Fibroblast of skin of abdomen (primary cell): Measurements from ENCODE around the gene MEGF9.

Source experiments
- DNase-seq: peaks from one replicate; pipeline ENCODE4 v3.0.0-alpha.2; 2013

MEGF9 gene

DNA sequence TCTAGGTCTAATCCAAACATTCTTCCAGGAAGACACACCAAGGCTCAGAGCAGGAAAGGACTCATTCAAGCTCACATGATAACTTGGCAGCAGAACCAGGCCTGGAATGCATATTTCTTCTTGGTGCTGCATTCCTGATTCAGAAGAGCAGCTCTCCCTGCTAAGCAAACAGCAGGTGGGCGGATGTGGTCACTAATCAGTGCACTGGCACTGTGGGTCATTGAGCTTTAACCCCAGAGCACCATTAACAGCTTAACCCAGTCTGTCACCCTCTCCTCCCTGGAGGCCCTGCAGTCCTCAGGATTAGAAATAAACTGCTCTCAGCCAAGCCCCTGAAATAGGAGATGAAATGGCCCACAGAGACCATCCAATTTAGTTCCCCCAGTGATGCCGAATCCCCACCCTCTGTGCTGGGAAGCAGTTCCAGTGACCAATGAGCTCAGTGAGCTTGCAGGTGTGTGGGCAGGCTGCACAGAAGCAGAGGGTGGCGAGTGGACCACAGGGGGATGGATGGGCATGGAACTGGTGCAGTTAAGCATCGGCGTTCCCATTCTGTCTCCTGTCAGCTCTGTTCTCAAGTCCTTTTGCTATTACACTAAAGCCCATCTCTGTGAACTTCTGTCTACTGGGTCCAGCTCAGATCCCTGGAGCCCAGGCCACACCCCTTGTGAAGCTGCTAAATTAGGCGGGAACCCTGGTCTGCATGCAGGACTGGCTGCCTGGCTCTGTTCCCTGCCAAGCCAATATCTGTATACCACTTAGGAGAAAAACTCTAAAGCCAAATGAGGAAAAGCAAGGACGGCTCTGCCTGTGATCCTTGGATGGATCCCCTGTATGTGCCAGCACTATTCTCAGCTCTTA is 16.6 kb upstream of the MEGF9 start:
- DNase-seq: peak; percentile 61

GRCh38 chr9:120729791-120730241 is 15.5 kb upstream of the MEGF9 start:
- DNase-seq: no peak

GRCh38 chr9:120726484-120726883 is 12.2 kb upstream of the MEGF9 start:
- DNase-seq: no peak

DNA sequence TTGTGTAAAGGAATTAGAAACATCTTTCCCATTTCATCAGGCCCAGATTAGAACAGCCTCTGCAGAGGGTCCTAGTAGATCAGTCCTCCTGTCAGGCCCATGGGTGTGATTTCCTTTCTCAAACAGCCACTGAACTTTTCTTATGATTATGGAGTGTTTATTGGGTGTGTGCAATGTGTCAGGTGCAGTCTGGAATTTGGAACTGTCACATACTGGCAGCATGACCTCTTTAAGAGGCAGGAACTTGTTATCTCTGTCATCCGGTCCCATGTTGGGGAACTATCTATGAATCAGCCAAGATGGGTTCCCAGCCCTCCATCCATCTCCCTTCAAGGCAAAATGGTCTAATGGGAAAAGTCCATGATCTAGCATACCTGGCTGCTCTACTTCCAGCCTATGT is 11.6 kb upstream of the MEGF9 start:
- DNase-seq: no peak

DNA sequence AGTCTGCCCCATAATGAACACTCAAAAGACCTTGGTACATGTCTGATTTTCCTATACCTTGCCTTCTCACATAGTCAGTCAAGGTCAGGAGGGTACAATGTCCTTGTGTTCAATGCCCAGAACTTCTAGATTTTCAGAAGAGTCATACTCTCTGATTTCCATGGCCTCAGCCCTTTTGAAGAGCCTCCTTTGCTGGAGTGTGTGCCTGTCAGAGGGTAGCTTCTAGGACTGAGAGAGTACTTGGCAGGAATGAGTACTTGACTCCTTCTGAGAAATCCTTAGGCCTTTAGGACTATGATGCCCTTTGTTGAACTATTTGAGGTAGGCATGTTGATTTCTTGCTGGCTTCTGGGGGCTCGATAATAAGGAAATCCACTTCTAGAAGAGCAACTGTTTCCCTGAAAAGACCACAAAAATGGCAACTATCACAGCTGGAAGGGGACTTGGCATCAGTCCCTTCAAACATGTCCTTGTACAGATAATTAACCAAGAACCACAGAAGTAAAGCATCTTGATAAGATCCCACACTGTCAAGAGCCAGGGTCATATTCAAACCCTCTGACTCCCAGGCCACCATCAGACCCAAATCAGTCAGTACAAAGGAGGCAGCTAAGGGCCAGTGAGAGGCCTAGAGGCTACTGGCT is 10.6 kb upstream of the MEGF9 start:
- no peak for DNase-seq

DNA sequence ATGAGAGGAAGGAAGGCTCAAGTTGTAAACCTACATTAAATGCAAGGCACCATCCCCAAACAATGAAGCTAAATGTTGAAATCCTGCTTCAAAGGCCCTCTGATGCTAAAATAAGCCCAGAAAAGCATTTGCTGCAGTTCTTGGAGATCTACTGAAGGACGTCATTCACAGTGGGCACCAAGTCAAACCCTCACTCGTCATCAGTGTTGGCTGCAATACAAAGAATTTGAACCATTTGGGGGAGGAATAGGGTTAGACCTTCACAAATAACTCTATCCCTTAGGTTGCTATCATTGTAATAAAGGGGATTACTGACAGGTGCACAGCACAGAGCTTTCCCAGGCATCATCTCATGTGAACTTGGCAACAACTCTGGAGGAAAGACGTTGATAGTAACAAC is 9.3 kb upstream of the MEGF9 start:
- DNase-seq: peak; percentile 44

GRCh38 chr9:120720404-120720803 is 6.1 kb upstream of the MEGF9 start:
- DNase-seq: no peak

DNA sequence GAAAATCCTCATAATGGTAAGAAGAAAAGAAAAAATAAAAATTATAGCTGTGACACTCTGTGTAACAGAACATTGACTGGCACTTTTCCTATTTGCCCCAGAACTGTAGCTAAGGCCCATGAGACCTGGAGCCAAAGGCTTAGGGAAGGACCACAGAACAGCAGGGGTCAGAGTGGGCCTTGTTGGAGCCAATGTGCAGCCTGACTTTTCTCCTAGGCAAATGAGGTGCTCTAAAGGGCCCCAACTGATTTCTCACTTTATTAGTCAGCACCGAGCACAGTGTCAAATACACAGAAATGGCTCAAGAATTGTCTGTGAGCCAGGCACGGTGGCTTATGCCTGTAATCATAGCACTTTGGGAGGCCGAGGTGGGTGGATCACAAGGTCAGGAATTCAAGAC is 4.0 kb upstream of the MEGF9 start:
- no peak for DNase-seq

DNA sequence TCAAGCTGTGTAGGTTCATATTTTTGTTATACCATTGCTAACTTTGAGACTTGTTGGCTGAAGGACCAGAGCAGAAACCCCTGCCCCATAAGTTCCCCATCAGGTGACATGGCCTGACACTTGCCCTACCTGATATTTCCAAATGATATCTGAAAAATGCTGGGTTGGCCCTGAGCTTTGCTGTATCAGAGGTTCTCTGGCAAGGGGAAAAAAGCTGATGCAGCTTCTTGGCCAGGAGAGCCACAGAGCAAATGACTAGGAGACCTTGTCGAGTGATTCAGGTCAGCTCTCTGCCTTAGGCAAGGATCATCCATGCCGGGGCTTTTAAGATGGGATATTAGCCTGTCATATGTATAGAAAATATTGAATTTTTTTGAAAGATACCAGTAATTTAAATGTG is 2.9 kb upstream of the MEGF9 start:
- DNase-seq: no peak

DNA sequence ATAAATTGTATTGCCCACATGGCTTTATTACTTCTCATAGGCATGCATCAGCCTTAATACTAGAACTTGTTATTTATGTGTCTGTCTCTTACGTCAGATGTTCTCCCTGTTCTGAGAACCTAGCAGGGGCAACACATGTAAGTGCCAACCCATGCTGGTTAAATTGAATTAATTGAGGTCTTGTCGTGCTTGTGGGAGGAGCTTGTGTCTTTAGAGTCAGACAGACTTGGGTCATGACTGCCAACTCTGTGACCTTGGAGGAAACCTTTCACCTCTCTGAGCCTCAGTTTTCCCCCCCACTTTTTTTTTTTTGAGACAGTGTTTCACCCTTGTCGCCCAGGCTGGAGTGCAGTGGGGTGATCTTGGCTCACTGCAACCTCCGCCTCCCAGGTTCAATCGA is 2.2 kb upstream of the MEGF9 start:
- DNase-seq: no peak

DNA sequence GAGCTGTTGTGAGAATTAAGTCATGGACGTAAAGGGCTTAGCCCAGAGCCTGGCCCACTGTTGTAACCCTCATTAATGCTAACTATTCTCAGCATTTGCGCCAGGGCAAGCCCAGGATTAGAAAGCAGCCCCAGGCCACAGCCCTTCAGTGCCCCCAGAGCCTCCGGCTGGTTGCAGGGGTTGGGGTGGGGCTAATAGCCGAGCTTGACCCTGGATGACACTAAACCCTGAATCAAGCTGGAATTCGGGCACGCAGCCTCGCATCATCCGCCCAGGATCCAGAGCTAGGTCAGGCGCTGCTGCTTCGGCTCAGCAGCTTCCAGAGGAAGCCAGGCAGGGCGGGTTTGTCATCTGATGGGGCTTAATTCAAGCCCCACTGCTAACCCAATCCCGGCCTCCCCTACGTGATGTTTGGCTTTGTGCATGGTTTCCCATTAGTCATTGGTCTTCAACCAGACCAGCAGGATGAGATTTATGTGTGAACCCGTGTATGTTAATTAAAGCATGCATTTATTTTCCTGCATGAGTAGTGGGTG is 1.2 kb upstream of the MEGF9 start:
- peak; percentile 74 for DNase-seq

GRCh38 chr9:120714846-120715388 is 647 bp upstream of the MEGF9 start:
- no peak for DNase-seq

GRCh38 chr9:120713257-120714087 is 798 bp downstream of the MEGF9 start:
- DNase-seq: no peak

DNA sequence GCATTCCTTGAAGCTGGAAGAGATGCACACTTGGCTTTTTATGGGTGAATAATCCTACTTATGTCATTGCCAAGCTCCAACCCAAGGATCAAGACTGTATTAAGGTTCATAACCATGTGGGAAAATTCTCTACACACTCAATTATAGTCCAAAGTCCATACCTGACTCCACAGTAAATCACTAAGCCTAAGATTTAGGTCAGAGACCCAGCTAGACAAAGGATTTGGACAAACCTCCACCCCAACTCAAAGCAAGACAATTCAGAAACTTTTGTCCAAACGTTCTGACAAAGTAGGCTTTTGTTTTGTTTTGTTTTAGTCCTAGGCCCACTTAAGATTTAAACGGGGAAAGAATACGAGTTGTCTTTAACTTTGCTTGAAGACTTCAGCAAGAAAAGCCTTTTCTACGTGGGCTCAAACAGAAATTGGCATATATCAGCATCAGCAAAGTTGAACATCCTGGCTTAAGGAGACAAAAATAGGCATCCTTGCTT is 1.7 kb downstream of the MEGF9 start:
- no peak for DNase-seq

DNA sequence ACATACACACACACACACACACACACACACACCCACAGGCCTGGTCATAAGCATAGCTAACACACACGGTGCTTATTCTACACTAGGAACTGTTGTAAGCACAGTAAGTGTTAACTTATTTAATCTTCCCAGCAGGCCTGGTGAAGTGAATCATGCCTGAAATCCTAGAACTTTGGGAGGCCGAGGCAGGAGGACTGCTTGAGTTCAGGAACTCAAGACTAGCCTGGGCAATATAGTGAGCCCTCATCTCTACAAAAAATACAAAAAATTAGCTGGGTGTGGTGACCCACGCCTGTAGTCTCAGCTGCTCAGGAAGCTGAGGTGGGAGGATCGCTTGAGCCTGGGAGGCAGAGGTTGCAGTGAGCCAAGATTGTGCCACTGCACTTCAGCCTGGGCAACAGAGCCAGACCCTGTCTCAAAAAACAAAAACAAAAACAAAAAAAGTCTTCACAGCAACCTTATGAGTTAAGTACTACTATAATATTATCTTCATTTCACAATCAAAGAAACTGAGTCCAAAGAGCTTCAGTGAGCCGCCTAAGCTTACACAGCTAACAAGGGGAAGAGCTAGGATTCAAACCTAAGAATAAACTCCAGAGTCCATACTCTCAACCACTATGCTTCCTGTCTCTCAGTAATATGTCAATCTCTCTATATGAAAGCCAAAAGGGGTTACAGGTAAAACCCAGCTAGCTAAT is 2.3 kb downstream of the MEGF9 start:
- DNase-seq: no peak

DNA sequence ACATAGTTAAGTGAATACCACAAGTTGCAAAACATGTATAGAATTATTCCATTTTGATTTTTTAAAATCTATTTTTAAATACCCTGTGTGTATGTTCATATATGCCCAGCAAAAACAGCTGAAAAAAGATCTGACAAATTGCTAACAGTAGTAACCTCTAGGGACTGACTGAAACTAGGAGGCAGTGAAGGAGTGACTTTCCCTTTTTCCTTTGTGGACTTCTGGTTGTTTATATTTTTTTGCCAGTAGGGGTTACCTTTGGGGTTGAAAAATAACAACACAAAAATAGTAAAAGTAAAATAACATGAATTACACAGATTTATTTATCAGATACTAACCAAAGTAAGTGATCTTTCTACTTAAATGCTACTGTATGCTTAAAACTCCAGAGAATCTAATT is 2.9 kb downstream of the MEGF9 start:
- no peak for DNase-seq

- DNase-seq: no peak
These were observed 3.9 kb downstream of the MEGF9 start for GRCh38 chr9:120710110-120710981.

DNA sequence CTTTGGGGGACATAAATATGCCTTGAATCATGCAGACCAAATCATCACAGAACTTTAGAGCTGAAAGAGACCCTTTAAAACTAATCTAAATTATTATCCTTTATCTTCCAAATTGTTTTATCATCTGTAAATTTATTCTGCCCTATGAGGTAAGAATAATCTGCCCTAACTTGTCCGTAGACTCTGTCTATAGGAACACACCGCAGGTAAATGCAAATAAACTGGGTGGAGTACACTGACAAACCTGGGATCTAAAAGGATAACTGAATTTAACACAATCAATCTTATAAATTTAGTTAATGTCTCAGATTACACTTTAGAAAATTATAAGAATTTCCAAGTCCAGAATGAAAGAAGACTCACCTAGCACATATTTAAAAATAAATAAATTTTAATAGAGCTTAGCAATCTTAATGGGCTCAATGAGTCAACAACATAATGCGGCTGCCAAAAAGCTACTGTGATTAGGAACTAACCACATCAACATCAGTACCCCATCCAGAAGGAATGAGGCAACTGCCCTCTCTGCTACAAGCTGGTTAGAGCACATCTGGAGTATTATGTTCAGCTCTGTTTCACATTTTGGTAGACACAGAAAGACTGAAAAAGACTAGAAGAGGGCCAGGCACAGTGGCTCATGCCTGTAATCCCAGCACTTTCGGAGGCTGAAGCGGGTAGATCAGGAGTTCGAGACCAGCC is 5.6 kb downstream of the MEGF9 start:
- DNase-seq: peak; percentile 52

DNA sequence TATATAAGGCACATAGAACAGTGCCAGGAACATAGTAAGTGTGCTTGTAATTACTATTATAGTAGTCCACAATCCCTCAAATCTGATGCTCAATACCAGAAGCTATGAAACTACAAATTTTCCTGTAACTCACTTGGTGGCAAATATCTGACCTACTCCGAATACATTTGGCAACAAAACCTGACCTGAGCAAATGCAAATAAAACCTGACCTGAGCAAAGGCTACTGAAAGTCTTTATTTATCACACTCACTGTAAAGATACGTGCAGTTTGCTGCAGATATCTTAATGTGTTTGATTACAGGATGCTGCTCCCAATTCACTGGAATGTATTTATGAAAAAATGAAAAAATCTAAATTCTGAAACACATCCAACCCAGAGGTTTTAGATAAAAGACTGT is 7.1 kb downstream of the MEGF9 start:
- DNase-seq: no peak

- no peak for DNase-seq
These were observed 9.1 kb downstream of the MEGF9 start for GRCh38 chr9:120705174-120705573.
